LNCAP (cell line): Measurements from ENCODE around the gene ACSS2.

Experiments used
- CTCF ChIP-seq: fragments of 450-650 bp; IDR thresholded peaks from 2 replicates; pipeline ENCODE4 v1.5.1; 2017; ENCODE audit warnings: mild to moderate bottlenecking

ACSS2 gene

GRCh38 chr20:34876406-34877282 is at the start of gene ACSS2:
TSS of gene ACSS2 (plus strand) at chr20:34876612. CDS start at chr20:34876646, 34 bp downstream.
- TF ChIP-seq CTCF: no peak

- TF ChIP-seq CTCF: no peak
Measured at GRCh38 chr20:34829191-34829590, 47.2 kb upstream of the ACSS2 start.

GRCh38 chr20:34831936-34832335 is 44.5 kb upstream of the ACSS2 start:
- no peak for TF ChIP-seq CTCF

- peak; percentile 48 for TF ChIP-seq CTCF
Measured at GRCh38 chr20:34834459-34834893, 41.9 kb upstream of the ACSS2 start.

- TF ChIP-seq CTCF: no peak
Measured at GRCh38 chr20:34842143-34842542, 34.3 kb upstream of the ACSS2 start.

GRCh38 chr20:34843421-34843820 is 33.0 kb upstream of the ACSS2 start:
- TF ChIP-seq CTCF: no peak

GRCh38 chr20:34848597-34848996 is 27.8 kb upstream of the ACSS2 start:
- no peak for TF ChIP-seq CTCF
